Measurements from ENCODE around the gene DSCAM. TPM values are rescaled to one million over a fixed set of nuclear protein-coding genes. Genes with fewer than 3 reads are reported as not detected.

DSCAM gene, protein sequence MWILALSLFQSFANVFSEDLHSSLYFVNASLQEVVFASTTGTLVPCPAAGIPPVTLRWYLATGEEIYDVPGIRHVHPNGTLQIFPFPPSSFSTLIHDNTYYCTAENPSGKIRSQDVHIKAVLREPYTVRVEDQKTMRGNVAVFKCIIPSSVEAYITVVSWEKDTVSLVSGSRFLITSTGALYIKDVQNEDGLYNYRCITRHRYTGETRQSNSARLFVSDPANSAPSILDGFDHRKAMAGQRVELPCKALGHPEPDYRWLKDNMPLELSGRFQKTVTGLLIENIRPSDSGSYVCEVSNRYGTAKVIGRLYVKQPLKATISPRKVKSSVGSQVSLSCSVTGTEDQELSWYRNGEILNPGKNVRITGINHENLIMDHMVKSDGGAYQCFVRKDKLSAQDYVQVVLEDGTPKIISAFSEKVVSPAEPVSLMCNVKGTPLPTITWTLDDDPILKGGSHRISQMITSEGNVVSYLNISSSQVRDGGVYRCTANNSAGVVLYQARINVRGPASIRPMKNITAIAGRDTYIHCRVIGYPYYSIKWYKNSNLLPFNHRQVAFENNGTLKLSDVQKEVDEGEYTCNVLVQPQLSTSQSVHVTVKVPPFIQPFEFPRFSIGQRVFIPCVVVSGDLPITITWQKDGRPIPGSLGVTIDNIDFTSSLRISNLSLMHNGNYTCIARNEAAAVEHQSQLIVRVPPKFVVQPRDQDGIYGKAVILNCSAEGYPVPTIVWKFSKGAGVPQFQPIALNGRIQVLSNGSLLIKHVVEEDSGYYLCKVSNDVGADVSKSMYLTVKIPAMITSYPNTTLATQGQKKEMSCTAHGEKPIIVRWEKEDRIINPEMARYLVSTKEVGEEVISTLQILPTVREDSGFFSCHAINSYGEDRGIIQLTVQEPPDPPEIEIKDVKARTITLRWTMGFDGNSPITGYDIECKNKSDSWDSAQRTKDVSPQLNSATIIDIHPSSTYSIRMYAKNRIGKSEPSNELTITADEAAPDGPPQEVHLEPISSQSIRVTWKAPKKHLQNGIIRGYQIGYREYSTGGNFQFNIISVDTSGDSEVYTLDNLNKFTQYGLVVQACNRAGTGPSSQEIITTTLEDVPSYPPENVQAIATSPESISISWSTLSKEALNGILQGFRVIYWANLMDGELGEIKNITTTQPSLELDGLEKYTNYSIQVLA (N-terminal part only)
- total RNA-seq (2013; cell fraction: nucleolus; rRNA removed): not detected in 2 replicates
- total RNA-seq (2014; rRNA removed) (not detected in 2 replicates), total RNA-seq (2014; rRNA removed; fragmentation: Illumina TruSeq; extraction: Trizol) (not detected in 2 replicates), total RNA-seq (2021) (not detected in 2 replicates), polyA plus RNA-seq (2011; rRNA removed) (not detected in 2 replicates), polyA plus RNA-seq (2014; fragmentation: Illumina TruSeq; extraction: Trizol) (not detected in 2 replicates), polyA plus RNA-seq (2014; fragmentation: Nextera tagmentation; extraction: Ambion mirVana) (not detected), polyA plus RNA-seq (2014; rRNA removed) (not detected in 2 replicates), polyA plus RNA-seq (2016; fragmentation: Nextera tagmentation; extraction: Ambion mirVana) (not detected), polyA minus RNA-seq (2011; rRNA and poly(A)+ RNA removed) (not detected in 2 replicates), Bru-seq, nascent RNA (percentile 0 among the genes with signal in this experiment), BruChase-seq, experiment 1, labeled RNA remaining after a 6-hour chase (percentile 0 among the genes with signal in this experiment), BruChase-seq, experiment 2, labeled RNA remaining after a 2-hour chase (percentile 0 among the genes with signal in this experiment)
- polyA plus RNA-seq (2011; ENCODE audit: low read depth): not detected
- polyA plus RNA-seq (2011; cell fraction: cytosol; rRNA removed): not detected in 2 replicates
- polyA plus RNA-seq (2011; cell fraction: nucleus; rRNA removed): not detected in 2 replicates
- polyA plus RNA-seq (2012): not detected in 2 replicates
- not detected in 2 replicates for polyA minus RNA-seq (2011; cell fraction: cytosol; rRNA and poly(A)+ RNA removed)
- not detected in 2 replicates for polyA minus RNA-seq (2011; cell fraction: nucleus; rRNA and poly(A)+ RNA removed)
- long read RNA-seq, experiment 1: 0 reads
- long read RNA-seq, experiment 2, partial matches to known transcripts: 0 of 1 reads
- long read RNA-seq, experiment 2, other reads (novel, unspliced or antisense): 1 of 1 reads

DNA sequence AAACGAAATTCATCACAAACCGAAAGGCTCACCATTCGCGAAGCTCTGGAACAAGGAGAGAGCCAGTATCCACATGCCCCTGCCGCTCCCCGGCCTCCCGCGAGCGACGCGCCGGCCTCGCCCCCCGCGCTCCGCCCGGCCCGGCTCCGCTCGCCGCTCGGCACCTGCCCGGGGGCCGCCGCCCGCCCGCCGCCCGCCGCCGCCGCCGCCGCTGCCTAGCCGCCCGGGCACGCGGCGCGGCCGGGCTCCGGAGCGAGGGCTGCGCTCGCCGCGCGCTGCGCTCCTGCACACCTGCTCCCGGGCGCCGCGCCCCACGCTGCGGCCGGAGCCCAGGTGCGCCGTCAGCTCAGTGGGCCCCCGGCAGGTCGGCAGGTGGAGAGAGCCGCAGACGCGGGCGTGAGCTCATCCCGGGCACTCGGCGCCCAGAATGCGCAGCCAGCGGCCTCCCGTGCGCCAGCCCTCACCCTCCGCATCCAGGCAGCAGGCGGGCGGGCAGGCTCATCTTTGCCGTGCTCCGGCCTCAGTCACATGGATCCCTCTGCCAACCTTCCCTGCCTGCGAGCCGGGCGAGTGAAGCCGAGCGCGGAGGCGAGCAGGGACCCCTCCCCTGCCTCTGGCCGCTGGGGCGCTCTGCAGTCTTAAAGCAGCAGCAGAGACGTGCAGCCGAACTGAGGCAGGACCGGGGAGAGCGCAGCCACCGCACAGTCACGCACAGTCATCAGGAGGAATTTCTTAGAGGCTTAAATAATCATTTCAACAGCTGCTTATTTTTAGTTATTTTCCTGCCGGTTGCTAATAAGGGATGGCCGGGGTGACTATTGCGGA is at the start of gene DSCAM:
TSS of gene DSCAM (minus strand) at position 572 of the 825 bp plus-strand sequence. CDS start at position 75, 497 bp downstream.
- intact Hi-C loops (cut with micrococcal nuclease; ENCODE audit: unreplicated experiment): no loop called here
- TF ChIP-seq CREM (IDR thresholded peaks at IDR 0.05; ENCODE audit: low read depth) (no peak), RAD51 (IDR thresholded peaks at IDR 0.05) (no peak), PKNOX1 (IDR thresholded peaks at IDR 0.05) (no peak), CEBPZ (IDR thresholded peaks at IDR 0.05; ENCODE audit: low read depth, low read length) (no peak), HDGF (IDR thresholded peaks at IDR 0.05) (no peak), HCFC1 (IDR thresholded peaks at IDR 0.05; ENCODE audit: low read length) (no peak), RBBP5 (conservative IDR thresholded peaks at IDR 0.05) (no peak), FOXK2 (IDR thresholded peaks at IDR 0.05) (no peak)
- TF ChIP-seq, protein P1, sequence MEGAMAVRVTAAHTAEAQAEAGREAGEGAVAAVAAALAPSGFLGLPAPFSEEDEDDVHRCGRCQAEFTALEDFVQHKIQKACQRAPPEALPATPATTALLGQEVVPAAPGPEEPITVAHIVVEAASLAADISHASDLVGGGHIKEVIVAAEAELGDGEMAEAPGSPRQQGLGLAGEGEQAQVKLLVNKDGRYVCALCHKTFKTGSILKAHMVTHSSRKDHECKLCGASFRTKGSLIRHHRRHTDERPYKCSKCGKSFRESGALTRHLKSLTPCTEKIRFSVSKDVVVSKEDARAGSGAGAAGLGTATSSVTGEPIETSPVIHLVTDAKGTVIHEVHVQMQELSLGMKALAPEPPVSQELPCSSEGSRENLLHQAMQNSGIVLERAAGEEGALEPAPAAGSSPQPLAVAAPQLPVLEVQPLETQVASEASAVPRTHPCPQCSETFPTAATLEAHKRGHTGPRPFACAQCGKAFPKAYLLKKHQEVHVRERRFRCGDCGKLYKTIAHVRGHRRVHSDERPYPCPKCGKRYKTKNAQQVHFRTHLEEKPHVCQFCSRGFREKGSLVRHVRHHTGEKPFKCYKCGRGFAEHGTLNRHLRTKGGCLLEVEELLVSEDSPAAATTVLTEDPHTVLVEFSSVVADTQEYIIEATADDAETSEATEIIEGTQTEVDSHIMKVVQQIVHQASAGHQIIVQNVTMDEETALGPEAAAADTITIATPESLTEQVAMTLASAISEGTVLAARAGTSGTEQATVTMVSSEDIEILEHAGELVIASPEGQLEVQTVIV (IDR thresholded peaks at IDR 0.05; ENCODE audit: borderline replicate concordance, partially characterized antibody): no peak

More for the DNA sequence above, at the start of gene DSCAM:
- ChIA-PET SMC1A (ENCODE audit: uncharacterized antibody, unreplicated experiment) (no interaction called here), POLR2A (no interaction called here), RAD21 (ENCODE audit: unreplicated experiment) (no interaction called here), CTCF (no interaction called here)
- no peak within 1 kb of the TSS for H3K4me3 ChIP-seq
- no peak for FAIRE-seq
- WGBS (ENCODE audit: insufficient coverage, insufficient replicate concordance, low lambda C conversion rate, missing lambda C conversion rate): 49% methylated on average over 20 of the region's 94 CpGs
- no peak within 1 kb of the TSS for H3K27ac ChIP-seq (ENCODE audit: control insufficient read depth, insufficient read depth)
- in situ Hi-C loops (cut with MboI): no loop called here
- no peak within 1 kb of the TSS for H3K4me2 ChIP-seq (ENCODE audit: control insufficient read depth, insufficient read depth)
- H3K9ac ChIP-seq (ENCODE audit: control insufficient read depth, insufficient read depth, low read length): no peak within 1 kb of the TSS
- no TSS peak for BruUV-seq (replicated peaks)
- no peaks in the 10 kb centered on the region for H3K79me2 ChIP-seq (ENCODE audit: control insufficient read depth, insufficient read depth, low read length)
- no peaks in the 10 kb centered on the region for H3K4me1 ChIP-seq (ENCODE audit: control insufficient read depth, insufficient read depth, low read length)
- H3K36me3 ChIP-seq (ENCODE audit: control insufficient read depth in 2 of 2, insufficient read depth in 2 of 2, low read length in 1 of 2): no peaks in the 10 kb centered on the region
- H2AFZ ChIP-seq (ENCODE audit: control insufficient read depth, low read depth, low read length): no peak within 1 kb of the TSS
- no peak for ATAC-seq
- H3K9me3 ChIP-seq (replicated peaks; ENCODE audit: control insufficient read depth, insufficient read depth, low read length): no peaks in the 10 kb centered on the region; the same call in 2 of the 3 replicates
- no peak for DNase-seq (ENCODE audit: low read depth, low spot score)
- no peaks in the 10 kb centered on the region for H4K20me1 ChIP-seq (ENCODE audit: control insufficient read depth, insufficient read depth)
- no peaks in the 10 kb centered on the region for H3K27me3 ChIP-seq (replicated peaks in 1 of 2; ENCODE audit: control insufficient read depth in 2 of 2, insufficient read depth in 2 of 2, low read length in 1 of 2)

Measured in GM12878 (cell line).